Measurements from ENCODE around the gene MSI2.

DNA sequence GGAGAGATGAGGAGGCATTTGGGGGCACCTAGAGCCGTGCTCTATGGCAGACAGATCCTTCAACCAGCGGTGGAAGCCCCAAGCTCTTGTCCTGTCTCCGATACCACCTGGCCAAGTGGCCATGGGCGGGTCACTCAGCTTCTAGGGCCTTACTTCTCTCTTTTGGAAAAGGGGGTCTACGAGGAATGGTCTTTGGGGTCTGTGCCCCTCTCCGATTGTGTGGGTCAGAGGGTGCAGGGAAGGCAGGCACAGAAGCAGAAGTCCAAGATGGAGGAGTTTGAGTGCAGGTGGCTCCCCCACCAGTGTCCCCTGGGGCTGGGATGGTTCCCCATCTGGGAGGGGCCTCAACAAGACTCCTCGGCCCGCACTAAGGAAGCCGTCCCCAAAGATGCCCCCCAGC, 372.1 kb downstream of the MSI2 start:
- TF ChIP-seq, protein P1, sequence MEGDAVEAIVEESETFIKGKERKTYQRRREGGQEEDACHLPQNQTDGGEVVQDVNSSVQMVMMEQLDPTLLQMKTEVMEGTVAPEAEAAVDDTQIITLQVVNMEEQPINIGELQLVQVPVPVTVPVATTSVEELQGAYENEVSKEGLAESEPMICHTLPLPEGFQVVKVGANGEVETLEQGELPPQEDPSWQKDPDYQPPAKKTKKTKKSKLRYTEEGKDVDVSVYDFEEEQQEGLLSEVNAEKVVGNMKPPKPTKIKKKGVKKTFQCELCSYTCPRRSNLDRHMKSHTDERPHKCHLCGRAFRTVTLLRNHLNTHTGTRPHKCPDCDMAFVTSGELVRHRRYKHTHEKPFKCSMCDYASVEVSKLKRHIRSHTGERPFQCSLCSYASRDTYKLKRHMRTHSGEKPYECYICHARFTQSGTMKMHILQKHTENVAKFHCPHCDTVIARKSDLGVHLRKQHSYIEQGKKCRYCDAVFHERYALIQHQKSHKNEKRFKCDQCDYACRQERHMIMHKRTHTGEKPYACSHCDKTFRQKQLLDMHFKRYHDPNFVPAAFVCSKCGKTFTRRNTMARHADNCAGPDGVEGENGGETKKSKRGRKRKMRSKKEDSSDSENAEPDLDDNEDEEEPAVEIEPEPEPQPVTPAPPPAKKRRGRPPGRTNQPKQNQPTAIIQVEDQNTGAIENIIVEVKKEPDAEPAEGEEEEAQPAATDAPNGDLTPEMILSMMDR (IDR thresholded peaks at IDR 0.05; ENCODE audit: insufficient read depth, low read length, poor library complexity, severe bottlenecking): no peak
- TF ChIP-seq EZH2phosphoT487 (conservative IDR thresholded peaks at IDR 0.05; ENCODE audit: low read length): no peak

All from SU-DHL-6 (cell line).